CD4-positive, alpha-beta T cell treated with Interferon gamma for 1 hour (primary cell): ENCODE data around the gene CCDC78.

Experiments
- DNase-seq: peaks from one replicate; pipeline ENCODE4 v3.0.0-alpha.2; 2020

CCDC78 gene

DNA sequence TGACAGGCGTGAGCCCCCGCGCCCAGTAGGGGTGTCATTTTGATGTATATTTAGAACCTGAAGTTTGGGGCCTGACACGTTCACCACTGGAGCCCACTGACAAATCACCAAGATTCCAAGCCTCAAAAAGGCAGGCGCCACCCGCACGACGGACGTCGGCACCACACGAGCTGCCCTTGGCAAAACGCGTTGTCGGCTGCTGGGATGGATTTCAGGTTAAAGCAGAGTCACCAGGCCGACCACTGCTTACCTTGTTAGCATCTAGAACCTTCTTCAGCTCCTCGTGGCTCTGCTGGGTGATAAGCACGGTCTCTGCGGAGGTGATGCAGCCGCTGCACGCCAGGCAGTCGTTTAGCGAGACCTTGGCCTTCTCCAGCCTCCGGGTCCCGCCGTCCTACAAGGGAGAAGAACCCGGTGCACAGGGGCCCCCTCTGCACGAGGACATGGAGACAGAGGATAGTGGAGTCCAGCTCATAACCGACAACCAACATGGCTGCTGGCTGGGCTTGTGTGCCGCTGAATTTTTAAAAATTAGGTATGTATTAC is 10.8 kb upstream of the CCDC78 start:
- DNase-seq: no peak

DNA sequence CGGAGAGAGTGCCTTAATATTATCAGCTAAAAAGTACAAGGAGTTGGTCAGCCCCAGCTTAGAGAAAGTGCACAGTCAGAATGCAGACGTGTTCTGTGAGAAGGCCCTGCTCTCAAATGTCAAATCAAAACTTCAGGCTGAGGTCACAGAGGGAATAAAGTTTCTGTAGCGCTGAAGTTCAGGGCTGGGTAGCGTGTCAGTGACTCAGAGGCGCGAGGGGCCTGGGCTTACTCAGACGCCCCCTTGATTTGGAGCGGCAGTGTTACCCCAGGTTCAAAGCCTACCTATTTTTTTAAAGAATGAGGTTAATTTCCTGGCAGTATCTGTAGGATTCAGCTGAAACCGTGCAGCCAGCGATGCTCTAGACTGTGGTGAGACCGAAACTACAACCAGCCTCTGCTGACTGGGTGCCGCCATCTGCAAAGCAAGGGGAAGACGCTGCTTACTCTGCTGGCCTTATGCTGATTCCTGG is 9.8 kb upstream of the CCDC78 start:
- no peak for DNase-seq

DNA sequence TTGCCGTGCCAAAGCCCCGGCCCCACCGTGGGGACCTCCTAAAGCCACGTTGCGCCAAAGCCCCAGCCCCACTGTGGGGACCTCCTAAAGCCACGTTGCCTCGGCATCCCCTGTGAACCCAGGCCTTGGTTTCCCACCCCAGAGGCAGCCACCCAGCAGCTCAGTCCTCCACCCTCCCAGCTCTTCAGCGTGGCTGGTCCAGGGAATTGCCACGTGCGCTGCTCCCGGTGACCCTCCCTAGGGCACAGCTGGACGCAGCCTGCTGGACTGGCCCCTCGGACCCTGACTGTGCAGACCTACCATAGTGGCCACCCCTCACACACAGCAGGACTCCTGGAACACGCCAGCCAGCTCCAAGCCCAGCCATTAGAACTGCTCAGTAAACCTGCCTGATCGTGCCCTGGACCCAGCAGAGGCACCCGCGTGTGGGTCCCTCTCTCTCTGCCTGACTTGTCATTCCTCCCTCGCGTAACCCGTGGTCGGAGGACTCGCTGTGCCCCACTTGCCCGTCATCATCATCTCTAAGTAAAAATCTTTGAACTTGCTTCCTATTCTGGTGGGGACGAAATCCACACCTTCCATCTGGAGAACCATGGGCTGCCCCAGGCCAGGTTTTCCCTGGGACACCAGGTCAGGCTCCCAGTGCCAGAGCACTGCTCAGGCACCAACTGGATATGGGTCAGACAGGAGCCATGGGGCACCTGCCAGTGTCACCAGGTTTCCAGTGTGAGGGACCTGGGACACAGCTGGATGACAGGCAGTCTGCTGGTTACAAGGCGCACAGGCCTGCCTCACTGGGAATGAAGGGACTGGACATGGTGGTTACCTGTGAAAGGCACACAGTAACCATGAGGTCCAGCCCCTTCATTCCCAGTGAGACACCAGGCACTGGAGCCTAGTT is 9.0 kb upstream of the CCDC78 start:
- DNase-seq: no peak

DNA sequence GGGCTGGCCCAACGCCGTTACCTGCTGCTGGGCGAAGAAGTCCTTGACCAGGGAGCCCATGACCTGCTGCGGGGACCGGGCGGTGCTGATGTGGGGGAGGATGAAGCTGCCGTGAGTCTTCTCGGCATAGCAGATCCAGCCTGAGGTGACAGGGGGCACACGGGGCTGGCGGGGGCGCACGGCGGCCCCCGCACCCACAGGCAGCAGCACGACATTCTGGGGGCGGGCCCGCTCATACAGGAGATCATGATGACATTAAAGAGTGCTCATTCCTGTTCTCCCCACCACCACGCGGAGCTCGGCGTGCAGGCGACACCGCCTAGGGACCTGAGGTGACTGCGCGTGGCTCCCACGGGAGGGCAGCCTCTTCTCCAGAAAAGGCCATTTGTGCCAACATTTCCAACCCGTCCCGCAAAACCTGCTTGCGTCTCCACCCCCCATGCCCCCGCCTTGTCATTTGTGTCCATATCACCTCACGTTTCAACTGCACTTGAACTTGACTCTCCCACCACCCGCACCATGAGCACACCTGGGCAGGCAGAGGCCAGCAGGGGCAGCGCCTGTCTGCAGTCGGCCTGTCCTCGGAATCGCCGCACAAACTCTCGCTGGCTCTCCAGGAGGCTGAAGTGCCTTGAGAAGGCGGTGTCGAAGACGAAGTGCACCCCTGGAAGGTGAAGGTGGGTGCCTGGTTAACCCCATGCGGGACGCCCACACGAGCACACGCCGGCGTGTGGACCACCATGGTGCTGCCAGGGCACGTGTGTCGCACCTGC is 8.2 kb upstream of the CCDC78 start:
- no peak for DNase-seq

DNA sequence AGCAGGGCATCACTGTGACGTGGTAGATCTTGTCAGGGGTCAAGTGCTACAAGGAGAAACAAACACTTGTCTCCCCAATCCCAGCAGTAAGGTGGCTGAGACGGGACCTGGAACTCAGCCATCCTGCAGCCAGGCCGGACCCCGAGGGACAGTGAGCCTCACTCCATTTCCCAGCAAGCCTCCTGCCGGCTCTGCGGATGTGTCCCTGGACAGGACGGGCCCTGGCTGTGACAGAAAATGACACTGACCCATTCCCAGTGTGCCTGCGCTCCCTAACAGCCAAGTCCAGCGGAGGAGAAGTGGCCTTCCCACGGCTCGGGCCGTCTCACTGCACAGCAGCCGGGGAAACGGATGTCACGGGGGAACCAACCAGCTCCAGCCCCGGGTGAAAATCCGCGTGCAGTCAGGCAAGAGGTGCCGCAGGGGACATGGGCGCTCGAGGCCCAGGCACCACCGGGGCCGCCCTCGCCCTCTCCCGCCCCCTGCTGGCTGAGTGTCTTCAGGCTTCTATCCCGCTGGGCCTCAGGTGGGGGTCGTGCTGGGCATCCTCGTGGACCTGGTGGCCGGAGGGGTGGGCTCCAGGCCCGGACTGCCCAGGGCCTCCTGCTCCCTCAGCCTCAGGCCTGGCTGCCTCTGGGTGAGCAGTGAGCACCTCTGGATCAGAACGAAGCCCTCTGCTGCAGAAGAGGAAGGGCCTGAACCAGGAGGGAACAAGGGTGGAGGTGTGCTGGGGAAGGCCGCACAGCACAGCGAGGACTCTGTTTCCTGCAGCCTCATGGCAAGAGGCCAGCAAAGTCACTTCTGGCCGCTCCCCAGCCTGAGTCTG is 7.4 kb upstream of the CCDC78 start:
- no peak for DNase-seq

DNA sequence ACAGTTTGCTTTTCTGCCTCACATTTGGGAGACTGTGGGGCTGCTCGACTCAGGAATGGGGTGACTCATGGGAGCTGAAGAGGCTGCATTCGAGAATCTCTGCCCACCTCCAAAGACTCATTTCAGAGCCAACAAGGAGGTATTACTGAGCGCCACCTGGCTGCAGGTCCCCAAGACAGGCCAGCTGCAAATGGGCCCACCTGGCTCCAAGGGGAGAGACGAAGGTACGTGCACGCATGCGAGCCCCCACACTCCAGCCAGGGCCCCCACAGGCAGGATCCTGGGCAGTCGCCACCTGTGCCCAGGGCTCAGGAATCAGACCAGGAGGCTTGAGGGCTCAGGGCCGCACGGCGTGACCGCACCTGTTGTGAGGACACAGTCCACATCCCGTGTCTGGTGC is 6.7 kb upstream of the CCDC78 start:
- DNase-seq: no peak

DNA sequence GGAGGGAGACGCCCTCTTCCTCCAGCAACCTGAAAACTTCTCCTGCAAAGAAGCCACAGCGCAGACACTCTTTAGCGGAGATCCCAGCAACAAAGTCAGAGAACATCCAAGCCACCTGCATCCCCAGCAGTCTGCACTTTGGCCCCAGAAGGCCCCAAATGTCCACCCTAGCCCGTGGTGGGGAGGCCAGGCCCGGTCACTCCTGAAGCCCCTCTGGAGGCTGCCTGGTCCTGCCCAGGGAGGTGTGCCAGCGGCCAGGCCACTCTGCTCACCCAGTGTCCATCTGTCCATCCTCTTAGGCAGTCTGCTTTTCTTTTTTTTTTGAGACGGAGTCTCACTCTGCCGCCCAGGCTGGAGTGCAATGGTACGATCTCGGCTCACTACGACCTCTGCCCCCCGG is 6.1 kb upstream of the CCDC78 start:
- DNase-seq: no peak

DNA sequence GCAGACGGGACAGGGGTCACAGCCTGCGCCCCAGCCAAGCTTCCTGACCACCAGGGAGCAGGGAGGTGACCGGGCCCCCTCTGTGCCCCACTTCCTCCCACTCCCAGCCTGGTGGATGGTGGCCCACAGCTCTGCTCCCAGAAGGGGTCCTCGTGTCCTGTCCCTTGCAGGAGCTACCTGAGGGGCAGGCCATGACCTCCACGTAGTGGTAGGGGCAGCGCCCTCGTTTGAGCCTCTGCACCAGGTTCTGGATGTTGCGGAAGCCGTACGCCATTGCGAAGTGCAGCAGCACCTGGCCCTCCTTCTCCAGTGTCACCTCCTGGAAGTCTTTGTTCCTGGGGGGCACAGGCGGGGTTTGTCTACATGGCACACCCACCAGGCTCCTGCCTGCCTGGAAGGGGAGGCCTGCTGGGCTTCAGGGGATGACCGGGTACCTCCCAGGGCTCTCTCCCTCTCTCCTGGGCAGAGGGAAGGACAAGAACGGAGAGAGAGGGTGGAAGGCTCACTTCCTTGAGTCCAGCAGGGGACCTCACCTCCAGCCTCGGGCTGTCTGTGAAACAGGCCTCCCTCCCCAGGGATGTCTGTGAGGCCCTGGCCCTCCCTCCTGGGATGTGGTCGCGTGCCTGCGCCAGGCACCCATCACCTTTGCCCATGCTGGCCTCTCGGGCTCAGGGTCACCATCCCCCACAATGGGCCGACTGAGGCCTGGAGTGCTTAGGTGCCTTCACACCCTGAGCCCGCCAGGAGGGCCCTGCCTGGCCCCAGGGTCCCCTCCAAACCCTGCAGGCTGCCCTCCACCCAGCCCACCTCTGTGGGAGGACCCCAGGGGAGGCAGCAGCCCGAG is 4.6 kb upstream of the CCDC78 start:
- DNase-seq: no peak

DNA sequence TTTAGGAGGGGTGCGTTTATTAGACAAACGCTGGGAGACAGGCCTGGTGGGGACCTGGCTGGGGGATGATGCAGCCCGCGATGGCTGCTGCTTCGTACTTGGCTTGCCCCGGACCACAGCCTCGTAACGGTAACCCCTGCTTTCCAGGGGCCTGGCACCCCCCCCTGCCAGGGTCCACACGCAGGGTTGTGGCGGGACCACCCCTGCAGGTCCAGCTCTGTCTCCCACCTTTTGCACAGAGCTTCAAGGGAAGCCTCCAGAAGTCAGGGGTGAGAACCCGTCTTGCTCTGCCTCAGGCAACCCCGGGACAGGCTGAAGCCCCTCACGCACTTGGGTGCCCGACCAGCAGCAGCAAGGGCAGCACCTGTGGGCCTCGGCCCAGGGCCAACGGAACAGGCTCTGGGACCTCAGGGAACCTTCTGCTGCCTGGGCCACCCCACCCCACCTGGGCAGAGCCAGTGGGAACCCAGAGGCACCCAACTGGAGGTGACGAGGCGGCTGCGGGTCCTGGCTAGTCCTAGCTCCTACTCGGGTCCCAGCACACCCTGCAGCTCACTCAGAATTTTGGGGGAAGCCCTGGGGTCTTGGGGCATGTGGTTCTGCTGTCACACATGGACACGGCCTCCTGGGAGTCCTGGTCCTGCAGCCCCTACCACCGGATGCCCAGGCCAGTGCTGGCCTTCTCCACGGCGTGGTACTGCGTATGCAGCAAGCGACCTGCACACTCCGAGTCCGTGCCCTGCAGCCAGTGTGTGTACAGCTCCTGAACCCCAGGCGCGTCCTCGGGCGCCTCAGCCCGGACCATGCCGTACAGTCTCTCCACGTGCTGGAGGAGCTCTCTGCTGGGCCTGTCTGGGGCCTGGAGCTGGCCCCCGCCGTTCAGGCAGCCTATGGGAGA is 3.8 kb upstream of the CCDC78 start:
- no peak for DNase-seq

DNA sequence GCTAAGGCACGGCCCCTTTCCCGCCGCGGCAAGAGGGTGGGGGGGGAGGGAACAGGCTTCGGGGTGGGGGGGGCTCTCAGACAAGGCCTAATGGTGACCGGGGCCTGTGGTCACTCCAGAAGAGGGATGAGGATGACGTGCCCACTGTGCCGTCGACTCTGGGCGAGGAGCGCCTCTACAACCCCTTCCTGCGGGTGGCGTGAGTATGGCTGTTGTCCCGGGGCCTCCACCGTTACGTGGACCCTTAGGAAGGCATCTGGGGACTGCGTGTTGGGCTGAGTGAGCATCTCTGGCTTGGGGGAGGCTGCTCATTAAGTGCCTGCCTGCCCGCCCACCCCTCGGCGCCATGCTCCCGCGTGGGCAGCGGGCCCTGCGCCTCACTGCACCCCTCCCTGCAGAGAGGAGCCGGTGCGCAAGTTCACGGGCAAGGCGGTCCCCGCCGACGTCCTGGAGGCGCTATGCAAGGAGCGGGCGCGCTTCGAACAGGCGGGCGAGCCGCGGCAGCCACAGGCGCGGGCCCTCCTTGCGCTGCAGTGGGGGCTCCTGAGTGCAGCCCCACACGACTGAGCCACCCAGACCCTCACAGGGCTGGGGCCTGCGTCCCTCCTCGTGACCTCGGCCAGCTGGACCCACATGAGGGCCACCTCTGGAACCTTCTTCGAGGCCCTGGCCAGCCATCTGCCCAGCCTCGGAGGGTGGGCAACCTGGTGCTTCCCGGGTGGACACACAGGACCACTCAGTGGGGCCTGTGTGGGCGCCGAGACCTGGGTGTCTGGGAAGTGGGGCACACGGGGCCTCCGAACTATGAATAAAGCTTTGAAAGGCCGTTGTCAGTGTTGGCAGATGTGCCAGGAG is 2.9 kb upstream of the CCDC78 start:
- DNase-seq: no peak

DNA sequence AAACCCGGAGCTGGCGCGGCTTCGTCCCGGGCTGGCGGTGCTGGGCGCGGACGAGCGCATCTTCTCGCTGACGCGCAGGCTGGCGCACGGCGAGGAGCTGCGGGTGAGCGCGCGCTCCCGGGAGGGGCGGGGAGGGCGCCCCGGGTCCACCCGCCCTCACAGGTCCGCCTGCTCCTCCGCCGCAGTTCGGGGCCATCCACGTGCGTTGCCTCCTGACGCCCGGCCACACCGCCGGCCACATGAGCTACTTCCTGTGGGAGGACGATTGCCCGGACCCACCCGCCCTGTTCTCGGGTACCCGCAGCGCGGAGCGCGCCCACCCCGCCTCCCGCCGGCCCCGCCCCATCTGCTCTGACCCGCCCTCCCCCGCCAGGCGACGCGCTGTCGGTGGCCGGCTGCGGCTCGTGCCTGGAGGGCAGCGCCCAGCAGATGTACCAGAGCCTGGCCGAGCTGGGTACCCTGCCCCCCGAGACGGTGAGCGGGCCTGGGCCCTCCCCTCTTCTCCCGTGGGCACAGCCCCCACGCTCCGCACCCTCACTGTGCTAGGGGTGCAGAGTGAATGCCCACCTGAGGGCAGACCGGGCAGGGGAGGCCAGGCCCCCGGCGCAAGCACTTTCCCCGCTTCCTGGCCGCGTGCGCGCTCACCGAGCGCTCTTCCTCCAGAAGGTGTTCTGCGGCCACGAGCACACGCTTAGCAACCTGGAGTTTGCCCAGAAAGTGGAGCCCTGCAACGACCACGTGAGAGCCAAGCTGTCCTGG is 2.1 kb upstream of the CCDC78 start:
- DNase-seq: peak; percentile 76

DNA sequence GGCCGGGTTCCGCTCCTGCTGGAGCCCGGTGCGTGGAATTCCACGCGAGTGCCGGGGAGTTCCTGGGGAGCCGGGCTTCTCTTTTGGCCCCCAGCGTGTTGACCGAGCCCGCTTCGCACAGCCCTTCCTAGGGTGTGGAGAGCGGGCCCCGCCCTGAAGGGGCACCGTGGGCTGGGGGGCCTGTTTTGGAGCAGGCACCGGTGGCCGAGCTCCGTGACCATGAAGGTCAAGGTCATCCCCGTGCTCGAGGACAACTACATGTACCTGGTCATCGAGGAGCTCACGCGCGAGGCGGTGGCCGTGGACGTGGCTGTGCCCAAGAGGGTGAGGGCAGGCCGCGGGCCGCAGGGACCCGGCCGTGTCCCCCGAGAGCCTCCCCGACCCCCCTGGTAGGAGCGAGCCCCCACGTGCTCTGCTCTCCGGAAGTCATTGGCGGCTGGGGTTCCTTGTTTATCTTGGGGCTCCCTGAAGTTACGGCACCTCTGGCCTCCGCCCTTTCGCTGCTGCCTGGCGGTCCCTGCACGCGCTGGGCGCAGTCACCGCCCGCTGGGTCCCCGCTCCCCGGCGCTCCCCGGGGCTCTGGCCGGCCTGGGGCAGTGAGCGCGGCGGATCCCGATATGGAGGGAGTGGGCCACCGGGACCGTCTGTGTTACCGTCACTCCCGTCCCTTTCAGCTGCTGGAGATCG is 1.2 kb upstream of the CCDC78 start:
- DNase-seq: peak; percentile 40

DNA sequence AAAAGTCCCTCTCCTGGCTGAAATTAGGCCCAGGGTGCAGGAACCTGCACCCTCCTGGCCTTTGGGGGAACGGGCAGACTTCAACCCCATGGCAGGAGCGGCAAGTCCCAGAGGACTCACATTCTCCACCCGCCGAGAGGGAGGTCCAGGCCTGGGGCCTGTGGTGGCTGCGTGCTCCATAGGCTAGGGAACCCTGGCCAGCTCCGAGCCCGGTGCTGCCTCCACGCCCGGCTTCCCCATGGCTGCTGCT is 130 bp downstream of the CCDC78 start:
- no peak for DNase-seq

DNA sequence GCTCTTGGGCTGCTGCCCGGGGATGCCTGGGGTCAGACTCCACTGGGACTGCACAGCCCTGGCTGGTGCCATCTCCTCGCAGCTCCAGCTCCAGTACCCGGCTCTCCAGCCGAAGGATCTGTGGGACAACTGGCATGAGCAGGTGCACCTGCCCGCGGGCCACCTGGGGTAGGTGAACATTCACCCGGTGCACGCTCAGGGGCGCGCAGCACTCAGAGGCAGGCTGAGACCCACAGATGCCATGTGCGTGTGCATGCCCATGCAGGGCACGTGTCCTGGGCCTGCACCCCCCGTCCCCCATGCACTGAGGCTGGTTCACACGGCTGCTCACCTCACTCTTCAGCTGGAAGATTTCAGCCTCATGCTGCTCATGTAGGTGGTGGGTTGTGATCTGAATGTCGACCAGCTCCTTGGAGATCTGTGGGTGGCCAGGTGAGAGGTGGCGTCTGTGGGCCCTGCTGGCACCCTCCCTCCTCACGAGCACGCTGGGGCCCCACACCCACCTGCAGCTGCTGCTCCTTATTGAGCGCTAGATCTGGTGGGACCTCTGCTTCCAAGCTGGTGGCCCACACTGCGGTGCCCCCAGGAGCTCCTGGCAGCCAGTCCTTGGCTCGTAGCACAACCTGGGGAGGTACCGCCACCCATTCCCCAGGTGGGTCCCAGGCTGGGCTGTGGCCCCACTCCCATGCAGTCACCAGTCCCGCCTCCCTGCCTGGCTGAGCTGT is 618 bp downstream of the CCDC78 start:
- no peak for DNase-seq

DNA sequence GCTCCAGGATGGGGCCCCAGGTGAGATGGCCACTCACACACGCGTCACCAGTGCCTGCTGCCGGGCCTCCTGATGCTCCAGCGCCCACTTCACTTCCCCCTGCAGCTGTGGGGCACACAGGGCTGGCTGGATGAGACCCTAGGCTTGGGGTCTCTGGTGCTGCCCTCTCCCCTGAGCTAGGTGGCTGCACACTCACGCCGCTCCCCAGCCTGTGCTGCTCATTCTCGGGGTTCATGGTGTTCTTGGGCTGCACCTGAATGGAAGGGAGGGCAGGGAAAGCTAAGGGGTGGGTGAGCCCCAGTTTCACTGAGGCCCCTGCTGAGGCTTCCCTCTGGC is 1.2 kb downstream of the CCDC78 start:
- DNase-seq: no peak

DNA sequence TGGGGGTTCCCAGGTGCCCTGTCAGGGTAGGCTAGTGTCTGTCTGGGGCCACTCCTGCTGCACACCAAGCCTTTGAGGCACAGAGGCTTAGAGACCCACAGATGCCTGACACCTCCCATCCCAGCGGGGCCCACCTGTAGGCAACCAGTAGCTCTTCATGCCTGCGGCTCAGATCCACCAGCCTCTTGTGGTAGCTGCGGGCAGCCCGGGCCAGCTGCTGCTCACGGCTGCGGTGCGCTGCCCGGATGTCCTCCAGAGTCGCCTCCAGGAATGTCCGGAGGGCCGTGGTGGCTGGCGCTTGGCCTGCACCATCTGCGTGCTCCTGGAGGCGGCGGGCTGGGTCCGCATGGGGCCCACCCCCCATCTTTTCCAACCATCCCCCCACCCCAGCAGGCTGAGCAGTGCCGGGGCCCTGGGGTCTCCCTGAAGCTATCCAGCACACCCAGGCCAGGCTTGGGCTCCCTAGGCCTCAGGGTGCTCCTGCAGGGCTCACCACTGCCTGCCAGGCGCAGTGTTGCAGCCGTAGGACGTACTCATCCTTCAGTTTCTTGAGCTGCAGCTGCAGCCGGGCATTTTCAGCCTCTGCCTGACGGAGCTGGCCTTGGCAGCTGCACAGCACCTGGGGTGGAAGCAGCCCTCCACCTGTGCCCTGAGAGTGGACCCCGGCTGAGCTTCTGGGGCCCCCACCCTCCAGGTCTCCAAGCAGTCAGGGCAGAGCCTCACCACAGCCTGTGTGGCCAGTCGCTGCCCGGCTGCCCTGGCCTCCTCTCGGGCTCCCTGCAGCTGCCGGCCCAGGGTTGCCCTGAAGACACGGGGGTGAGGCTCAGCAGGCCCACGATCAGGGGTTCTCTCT is 1.8 kb downstream of the CCDC78 start:
- DNase-seq: no peak

DNA sequence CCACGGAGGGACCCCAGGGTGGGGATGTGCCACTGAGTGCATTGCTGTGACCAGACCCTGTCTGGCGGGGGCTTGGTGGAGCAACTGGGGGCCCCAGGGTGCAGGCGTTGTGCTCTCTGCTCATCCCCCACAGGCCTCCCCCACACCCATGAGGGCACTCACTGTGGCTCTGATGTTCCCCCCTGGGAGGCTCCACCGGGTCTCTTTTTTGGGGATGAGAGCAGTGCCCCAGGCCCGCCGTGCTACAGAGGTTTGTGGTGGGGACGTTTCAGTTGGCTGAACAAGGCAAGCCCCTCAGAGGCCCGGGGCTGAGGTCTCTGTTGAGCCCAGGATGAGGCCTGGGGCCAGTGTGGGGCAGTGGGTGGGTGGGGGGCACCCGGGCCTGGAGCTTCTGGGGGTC is 2.5 kb downstream of the CCDC78 start:
- DNase-seq: no peak
